ENCODE measurements around the gene PDK3.

The PDK3 gene

DNA sequence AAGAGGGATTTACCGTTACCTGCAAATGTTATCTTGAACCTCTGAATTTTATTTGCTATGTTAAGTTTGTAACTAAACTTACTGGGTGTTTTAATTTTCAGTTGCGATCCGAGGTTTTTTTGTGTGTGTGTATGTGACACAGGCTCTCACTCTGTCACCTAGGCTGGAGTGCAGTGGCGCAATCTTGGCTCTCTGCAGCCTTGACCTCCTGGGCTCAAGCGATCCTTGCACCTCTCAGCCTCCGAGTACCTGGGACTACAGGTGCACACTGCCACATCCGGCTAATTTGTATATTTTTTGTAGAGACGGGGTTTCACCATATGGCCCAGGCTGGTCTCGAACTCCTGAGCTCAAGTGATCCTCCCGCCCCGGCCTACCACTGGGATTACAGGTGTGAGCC lies 18.5 kb downstream of the PDK3 start:
- no peak for DNase-seq

DNA sequence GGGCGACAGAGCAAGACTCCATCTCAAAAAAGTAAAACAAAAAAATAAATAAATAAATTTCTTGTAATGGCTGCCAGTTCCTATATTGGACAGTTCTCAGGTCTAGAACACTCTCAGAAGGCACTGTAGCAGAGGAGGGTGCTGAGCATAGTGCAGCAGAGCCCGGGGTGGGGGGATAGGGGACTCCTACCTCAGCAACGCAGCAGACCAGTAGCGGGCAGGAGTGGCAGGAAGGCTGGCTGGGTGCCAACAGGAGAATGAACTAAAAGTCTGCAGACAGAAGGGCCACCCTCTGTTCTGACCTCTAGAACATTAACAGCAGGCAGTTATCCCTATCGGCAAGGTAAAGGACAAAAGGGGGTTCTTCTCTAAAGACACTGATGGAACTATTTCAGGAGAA lies 20.2 kb downstream of the PDK3 start:
- no peak for DNase-seq

DNA sequence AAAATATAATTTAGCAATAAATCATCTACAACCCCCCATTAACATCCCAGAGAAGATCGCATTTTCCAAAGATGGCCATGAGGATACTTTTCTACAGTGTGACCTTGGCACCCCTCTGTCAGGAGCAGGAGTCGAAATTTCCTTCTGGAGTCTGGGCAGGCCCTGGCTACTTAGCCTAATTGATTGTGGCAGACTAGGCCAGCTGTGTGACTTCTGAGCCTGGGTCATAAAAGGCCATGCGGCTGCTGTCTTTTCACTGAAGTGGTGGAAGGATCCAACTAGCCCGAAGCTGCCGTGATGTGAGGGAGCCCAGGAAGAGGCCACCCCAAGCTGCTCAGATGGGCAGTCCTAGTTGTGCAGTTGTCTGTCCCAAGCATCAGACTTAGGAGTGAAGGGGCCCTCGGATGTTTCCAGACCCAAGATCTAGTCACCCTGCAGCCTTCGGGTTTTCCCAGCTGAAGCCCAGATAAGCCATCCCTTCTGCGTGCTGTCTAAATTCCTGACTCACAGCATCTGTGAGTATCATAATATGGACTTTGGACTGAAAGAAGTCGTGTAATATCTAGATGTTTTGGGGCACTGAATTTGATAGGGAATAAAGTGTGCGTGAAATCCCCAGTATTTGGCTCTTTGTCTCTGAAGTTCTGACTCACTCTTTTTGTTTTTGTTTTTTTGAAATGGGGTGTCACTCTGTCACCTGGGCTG lies 21.0 kb downstream of the PDK3 start:
- no peak for DNase-seq

- no peak for DNase-seq
These were observed 22.5 kb downstream of the PDK3 start for GRCh38 chrX:24487571-24487970.

GRCh38 chrX:24491741-24492140 lies 26.7 kb downstream of the PDK3 start:
- no peak for DNase-seq

DNA sequence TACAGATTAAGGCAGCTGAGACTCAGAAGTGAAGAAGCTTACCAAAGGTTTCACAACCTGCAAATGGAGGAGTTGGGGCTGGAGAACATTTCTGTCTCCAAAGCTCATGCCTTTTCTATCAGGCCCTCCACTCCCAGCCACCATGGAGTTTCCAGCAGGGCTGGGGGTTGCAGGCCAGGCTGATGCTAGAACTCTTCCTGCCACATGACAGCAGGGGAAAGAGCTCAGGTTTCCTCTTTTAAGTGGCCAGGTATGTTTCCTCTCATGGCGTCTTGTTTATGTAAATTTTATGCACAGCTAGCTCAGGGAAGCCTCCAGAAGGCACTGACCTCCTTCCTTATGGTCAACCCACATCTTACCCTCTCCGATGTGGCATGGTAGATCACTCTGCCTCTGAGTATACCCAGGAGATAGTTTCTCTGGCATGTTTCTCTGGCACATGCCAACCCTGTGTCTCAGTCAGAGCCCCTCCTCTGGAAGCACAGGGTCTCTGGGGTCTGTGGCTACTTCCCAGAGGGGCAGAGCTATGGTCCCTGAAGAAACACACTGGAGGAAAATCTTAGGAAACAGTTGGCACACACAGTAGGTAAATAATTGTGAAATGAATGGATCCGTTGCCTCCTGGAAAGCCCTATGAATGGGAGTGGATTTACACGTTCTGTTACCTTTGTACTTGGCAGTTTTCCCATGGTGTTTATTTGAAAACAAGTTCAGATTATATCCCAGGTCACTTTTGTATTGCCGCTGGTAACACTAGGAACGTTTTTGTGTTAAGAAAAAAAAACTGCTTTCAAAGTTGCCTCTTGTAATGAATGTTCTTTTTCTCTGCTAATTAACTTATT lies 28.9 kb downstream of the PDK3 start:
- peak; percentile 10 for DNase-seq

GRCh38 chrX:24494647-24495075 lies 29.6 kb downstream of the PDK3 start:
- DNase-seq, result no peak

DNA sequence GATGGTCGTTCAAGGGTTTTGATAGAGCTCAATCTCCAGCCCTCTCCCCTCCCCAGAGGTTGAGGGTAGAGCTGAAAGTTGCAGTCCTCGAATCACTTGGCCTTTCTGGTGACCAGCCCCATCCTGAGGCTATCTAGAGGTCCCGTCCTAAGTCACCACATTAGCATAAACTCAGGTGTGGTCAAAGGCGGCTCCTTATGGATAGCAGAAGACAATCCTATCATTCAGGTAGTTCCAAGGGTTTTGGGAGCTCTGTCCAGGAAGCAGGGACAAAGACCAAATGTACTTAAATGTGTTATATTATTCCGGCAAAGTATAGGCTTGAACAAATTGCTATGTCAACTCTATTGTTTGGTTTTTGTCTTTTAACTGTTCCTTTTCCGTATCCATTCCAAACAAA lies 30.6 kb downstream of the PDK3 start:
- DNase-seq, result no peak

- peak; percentile 53 for DNase-seq
These were observed 33.1 kb downstream of the PDK3 start for GRCh38 chrX:24498181-24498580.

- peak; percentile 64 for DNase-seq
These were observed 33.9 kb downstream of the PDK3 start for GRCh38 chrX:24498975-24499374.

- DNase-seq, result no peak
These were observed 41.0 kb downstream of the PDK3 start for GRCh38 chrX:24506082-24506481.

GRCh38 chrX:24508375-24508774 lies 43.3 kb downstream of the PDK3 start:
- no peak for DNase-seq

DNA sequence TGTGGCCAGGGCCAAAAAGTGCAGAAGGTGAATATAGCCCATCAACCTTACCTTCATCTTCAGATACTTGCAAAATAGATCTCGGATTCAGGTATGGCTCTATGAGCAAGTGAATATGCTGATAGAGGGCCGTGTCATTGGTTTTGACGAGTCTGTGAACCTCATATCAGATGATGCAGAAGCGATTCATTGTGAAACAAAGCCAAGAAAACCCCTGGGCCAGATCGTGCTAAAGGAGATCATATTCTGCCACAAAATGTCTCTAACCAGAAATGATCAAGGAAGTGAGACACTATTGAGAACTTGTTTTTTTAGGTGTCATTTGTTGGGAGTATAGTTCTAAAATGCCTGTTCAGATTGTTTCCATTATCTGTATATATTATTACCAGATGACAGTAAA lies 48.3 kb downstream of the PDK3 start:
- DNase-seq, result no peak

DNA sequence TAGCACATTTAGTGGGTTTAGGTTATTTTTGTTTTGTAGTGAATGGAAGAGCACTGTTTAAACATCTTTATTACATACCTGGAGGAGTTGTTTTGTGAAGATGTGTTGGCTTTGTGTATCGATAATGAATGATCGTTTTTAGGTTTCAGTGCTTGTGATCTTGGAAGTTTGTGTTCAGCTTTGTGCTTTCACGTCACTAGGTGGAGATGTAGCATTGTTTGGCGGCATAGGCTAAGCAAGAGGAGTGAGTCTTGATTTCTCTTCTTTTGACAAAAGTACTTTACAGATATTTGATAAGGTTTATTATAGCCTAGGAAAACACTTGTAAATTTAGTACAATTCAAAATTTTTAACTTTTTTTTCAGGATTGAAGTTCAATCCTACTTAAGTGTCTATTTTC lies 50.4 kb downstream of the PDK3 start:
- no peak for DNase-seq

- DNase-seq, result no peak
These were observed 55.4 kb downstream of the PDK3 start for GRCh38 chrX:24520472-24520871.

GRCh38 chrX:24525455-24525854 lies 60.4 kb downstream of the PDK3 start:
- DNase-seq, result no peak

DNA sequence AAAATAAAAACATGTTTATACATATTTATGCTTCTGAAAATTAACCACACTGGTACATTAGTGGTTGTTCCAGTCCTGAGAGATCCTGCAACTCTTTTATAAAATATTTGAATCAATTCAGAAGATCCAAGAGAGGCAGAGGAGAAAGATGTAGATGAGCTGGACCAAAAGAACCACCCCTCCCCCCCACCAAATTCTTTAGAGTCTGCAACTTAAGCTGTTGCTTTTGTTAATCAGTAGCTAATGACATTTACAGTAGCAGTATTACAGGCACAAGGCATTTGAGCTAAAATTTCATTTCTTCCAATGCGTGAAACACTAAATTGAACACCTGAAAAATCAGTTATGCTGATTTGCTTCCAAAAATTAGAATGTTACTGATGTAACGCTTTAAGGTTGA lies 61.5 kb downstream of the PDK3 start:
- no peak for DNase-seq

DNA sequence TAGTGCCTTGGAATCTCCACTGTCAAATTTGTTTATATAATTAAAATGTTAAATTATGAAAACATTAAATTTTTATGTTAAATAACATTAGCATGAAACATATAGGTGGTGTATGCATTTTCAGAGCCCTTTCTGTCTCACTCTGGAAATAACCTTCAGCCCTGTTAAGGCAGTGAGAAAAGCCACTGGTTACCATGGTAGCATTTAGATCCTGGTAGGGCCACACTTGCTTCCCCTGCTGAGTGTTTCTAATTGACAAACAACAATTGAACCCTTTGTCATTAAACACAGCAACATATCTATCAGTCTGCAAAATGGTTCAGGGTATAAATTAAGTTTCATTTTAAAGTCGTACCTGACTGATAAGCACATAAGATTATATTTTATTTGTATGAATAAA lies 63.5 kb downstream of the PDK3 start:
- no peak for DNase-seq

GRCh38 chrX:24536551-24536950 lies 71.5 kb downstream of the PDK3 start:
- DNase-seq, result no peak

DNA sequence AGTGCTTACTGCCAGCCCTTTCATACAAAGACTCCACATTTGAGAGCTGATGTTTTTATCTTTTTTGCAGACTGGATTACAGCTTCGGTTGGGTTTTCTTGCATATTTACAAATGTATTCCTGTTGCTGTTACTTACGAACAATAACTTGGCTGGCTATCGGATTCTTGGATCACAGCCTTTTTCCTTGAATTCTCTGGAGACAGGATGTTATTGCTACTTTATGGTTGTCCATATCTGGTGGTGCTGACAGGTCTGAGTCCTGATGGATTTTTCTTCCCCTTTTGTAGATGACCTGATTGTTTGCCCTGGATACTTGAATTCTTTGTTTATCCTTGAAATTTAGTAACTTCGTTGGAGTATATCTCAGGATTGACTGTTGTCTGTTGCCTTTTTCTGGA lies 77.7 kb downstream of the PDK3 start:
- no peak for DNase-seq

- no peak for DNase-seq
These were observed 82.9 kb downstream of the PDK3 start for GRCh38 chrX:24547961-24548360.

- no peak for DNase-seq
These were observed 85.1 kb downstream of the PDK3 start for GRCh38 chrX:24550166-24550565.

DNA sequence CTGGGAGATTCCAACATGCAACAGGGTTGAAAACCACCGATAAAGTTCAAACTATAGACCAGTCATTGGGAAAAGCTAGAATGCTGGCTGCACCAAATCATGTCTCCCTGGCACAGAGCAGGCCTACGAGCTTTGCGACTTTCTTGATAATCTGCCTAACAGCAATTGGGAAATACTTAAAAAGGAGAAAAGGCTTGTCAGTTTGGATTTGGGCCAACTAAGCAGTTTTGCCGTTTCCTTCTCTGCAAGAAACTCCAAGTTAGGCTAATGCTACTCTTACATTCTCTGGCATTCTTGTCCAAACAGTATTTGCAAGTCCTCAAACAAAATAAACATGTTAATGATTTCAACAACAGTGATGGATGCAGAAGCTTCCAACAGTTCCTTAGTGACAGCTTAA lies 87.9 kb downstream of the PDK3 start:
- DNase-seq, result no peak

DNA sequence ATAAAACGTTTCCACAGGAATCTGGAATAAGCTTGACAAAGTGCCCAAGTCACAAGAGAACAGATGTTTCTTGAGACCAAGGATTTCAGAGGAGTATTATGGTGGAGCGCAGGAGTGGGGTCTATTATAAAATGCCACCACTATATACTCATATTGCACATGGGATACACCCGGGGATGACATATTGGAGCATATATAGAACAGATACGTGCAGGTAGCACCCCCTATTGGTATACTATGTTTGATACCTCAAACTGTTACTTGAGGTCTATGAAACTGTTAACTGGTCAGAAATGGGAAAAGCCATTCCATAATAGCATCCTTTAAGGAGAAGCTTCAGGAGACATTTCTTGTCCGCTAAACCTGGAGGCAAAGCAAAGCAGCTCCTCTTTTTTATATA lies 96.0 kb downstream of the PDK3 start:
- no peak for DNase-seq

Data from CD4-positive, alpha-beta T cell treated with Interleukin-10 for 1 hour (primary cell).